GM08714 (cell line): ENCODE results near the gene MGST3.
A peak's percentile ranks its signal among the peaks of the same experiment; 100 is the strongest.
"Not testable (repeated sequence)": the region's sequence is repeated elsewhere in the genome, so short reads cannot be mapped to it uniquely, and the experiment has no call there.

Source experiments
- H3K4me3 ChIP-seq: fragments of 200-500 bp; sonication (Bioruptor generic); 2 replicates; pipeline ENCODE4 v1.5.1; 2014; ENCODE audit warnings: mild to moderate bottlenecking, low read length, inconsistent platforms
- ZNF274 ChIP-seq: IDR thresholded peaks from 2 replicates; pipeline ENCODE4 v1.6.1; 2012; ENCODE audit warnings: mild to moderate bottlenecking, low read depth, low read length

The MGST3 gene

DNA sequence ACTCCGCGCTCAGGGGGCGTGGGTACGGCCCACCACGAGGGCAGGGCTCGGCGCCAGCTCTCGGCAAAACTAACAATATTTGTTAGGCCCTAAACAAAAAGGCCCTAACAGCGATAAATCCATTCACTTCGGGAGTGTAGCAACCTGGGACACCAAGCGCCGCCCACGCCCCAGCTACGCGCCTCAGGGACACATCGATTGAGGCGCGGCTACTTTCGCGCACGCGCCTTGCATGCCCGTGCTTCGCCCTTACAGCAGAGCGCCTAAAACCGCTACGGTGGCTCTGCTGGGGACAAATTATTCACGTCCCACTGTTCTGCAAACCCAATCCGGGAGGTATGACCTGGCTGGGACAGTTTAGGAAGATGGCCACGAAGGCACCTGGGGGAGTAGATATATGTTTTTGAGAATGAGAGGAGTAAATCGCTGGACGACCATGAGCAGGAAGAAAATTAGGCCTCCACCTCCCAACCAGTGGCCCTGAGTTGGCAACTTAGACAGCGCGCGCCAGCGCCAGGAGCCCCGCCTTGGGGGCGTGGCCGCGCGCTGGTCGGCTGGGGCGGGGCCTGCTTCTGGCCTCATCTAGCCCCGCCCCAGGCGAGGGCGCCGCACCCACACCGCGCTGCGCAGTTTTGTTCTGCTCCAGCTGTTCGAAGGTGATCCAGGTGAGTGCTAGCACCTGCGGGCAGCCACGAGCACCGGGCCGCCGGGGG, at the start of gene MGST3:
TSS of gene MGST3 (plus strand) at position 606 of the 713 bp plus-strand sequence. CDS start 18,614 bp downstream, outside the sequence.
- H3K4me3 ChIP-seq: peak within 1 kb of the TSS; percentile 93
- no peak for TF ChIP-seq ZNF274

GRCh38 chr1:165581926-165582325, 49.1 kb upstream of the MGST3 start:
- H3K4me3 ChIP-seq: no peak overlapping the region
- TF ChIP-seq ZNF274: no peak

DNA sequence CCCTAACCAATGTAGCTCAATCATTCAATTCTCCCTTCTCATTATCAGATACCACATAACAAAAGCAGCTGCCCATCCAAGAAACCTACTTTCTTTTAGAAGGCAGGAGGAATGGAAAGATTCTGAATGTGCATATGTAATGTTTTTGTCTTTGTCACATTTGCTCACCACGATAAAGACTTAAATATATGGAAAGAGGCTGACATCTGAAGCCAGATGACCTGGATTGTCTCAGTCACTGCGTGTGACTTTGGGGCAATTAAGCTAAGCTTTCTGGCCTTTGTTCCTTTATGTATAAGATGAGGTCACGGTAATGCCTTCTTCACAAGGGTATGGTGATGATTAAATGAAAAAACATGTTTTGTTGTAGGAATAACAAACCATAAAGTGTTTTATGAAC, 44.6 kb upstream of the MGST3 start:
- no peak for TF ChIP-seq ZNF274
- H3K4me3 ChIP-seq: no peak overlapping the region

- not testable (repeated sequence) for H3K4me3 ChIP-seq
Observed at GRCh38 chr1:165591391-165591790, 39.6 kb upstream of the MGST3 start.

DNA sequence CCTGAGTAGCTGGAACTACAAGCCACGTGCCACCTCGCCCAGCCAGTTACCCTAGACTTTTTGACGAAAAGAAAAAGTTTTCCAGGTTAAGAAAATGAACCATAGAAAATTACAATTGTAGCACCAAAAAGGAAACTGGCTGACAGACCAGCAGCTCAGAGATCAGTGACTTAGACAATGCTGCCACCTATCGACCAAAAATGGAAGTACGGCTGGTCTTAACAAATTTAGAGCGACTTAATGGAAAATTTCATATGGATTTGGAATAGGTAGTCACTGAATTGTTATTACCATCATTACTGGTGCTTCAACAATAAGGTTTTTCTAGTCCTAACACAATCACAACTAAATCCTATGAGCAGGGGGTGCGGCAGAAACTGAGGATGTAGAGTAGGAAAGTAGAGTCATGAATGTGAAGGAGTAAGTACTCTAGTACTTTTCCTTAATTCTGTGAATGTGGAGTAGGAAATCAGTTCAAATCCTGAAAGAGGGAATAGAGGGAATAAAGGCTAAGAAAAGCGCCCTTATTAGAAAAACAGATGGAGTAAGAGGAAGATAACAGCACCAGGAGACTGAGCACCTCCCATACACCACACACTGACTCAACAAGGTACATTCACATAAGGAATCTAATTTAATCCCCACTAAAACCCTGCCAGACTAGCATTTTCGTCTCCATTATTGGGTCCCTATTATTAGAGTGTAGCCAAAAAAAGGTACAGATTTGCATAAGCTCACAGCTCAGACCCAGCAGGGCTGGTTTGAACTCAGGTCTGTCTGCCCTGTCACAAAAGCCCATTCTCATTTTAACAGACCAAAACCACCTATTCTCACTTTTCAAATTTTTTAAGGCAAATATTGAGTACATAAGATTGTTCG, 37.9 kb upstream of the MGST3 start:
- H3K4me3 ChIP-seq: no peak overlapping the region; the same call in 1 of the 2 replicates
- TF ChIP-seq ZNF274: no peak

DNA sequence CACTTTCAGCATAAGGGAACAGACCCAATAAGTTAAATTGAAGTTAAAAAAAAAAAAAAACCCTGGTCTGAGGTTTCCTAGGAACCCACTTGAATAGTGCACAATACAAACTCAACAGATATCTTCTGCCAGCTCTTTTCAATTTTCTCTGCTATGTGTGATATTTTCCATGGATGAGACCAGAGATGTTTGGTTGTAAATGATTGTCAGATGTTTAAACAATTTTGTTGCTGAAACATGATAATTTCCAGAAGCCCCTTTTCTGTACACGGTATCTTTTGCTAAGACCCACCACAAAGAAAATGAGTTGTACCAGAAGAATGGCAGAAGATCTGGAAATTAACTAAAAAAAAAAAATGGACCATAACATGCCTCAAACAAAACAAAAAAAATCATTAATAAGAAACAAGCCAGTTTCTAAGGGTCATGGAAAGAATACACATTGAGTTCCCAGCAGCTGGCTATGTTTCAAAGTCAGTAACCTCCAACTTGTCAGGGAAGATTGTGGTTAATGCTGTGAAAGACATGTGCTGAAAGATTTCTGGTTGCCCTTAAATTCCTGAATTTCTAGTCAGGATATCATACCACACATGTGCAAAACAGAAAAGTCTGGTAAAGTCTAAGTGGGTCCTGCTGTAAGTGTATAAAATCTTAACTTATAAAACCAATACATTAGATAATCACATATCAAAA, 35.6 kb upstream of the MGST3 start:
- no peak for TF ChIP-seq ZNF274
- no peak overlapping the region for H3K4me3 ChIP-seq

GRCh38 chr1:165597883-165598675, 33.0 kb upstream of the MGST3 start:
- peak overlapping the region; percentile 58 for H3K4me3 ChIP-seq
- TF ChIP-seq ZNF274: no peak

GRCh38 chr1:165598676-165599059, 32.4 kb upstream of the MGST3 start:
- TF ChIP-seq ZNF274: no peak
- peak overlapping the region; percentile 58 for H3K4me3 ChIP-seq

GRCh38 chr1:165600793-165601192, 30.2 kb upstream of the MGST3 start:
- no peak overlapping the region for H3K4me3 ChIP-seq

GRCh38 chr1:165603810-165604209, 27.2 kb upstream of the MGST3 start:
- TF ChIP-seq ZNF274: no peak

More at GRCh38 chr1:165600793-165601192, 30.2 kb upstream of the MGST3 start:
- TF ChIP-seq ZNF274: no peak

GRCh38 chr1:165605246-165605645, 25.8 kb upstream of the MGST3 start:
- TF ChIP-seq ZNF274: no peak
- no peak overlapping the region for H3K4me3 ChIP-seq

More at GRCh38 chr1:165603810-165604209, 27.2 kb upstream of the MGST3 start:
- no peak overlapping the region for H3K4me3 ChIP-seq

GRCh38 chr1:165606676-165607075, 24.4 kb upstream of the MGST3 start:
- H3K4me3 ChIP-seq: not testable (repeated sequence)

- no peak overlapping the region for H3K4me3 ChIP-seq
- TF ChIP-seq ZNF274: no peak
Observed at GRCh38 chr1:165610866-165611265, 20.2 kb upstream of the MGST3 start.

DNA sequence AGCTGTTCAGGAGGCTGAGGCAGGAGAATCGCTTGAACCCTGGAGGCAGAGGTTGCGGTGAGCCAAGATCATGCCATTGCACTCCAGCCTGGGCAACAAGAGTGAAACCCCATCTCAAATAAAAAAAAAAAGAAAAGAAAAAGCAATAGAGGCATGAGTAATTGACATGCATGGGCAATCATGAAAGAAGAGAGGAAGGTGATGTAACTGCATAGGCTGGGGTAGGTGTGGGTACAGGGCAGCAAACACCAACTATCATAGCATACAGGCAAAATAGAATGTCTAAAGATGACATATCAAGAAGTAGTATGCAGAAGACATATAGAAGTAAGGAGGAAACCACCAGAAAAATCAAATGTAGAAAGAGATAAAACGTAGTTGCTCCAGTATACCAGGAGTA, 19.0 kb upstream of the MGST3 start:
- no peak overlapping the region for H3K4me3 ChIP-seq
- no peak for TF ChIP-seq ZNF274
